ENCODE results near the gene ZNF14. TPM values are rescaled to one million over a fixed set of nuclear protein-coding genes. Genes with fewer than 3 reads are reported as not detected.
"Not testable (repeated sequence)": the region's sequence is repeated elsewhere in the genome, so short reads cannot be mapped to it uniquely, and the experiment has no call there.

The ZNF14 gene
- total RNA-seq, 1 donor from 2014 or later = 6.4 TPM

GRCh38 chr19:19774354-19775033, 41.6 kb upstream of the ZNF14 start:
- intact Hi-C loops (cut with DNase I) = no loop called here
- TF ChIP-seq CTCF (IDR thresholded peaks at IDR 0.05) = no peak

GRCh38 chr19:19771963-19772362, 39.1 kb upstream of the ZNF14 start:
- H3K27ac ChIP-seq; H3K27me3 ChIP-seq; intact Hi-C loops (cut with DNase I): not testable (repeated sequence)

More at GRCh38 chr19:19774354-19775033, 41.6 kb upstream of the ZNF14 start:
- Histone ChIP-seq H3K4me1 (peaks cover 13% of the 10 kb centered on the region), H3K4me3 (no peak overlapping the region), H3K9me3 (no peaks in the 10 kb centered on the region), H3K36me3 (no peaks in the 10 kb centered on the region), H3K27me3 (no peaks in the 10 kb centered on the region), H3K27ac (no peak overlapping the region)
- ATAC-seq = no peak
- no peak for DNase-seq

DNA sequence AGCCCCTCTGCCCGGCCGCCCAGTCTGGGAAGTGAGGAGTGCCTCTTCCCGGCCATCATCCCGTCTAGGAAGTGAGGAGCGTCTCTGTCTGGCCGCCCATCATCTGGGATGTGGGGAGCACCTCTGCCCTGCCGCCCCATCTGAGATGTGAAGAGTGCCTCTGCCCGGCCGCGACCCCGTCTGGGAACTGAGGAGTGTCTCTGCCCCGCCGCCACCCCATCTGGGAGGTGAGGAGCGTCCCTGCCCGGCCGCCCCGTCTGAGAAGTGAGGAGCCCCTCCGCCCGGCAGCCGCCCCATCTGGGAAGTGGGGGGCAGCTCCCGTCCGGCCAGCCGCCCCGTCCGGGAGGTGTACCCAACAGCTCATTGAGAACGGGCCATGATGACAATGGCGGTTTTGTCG, 37.1 kb upstream of the ZNF14 start:
- intact Hi-C loops (cut with DNase I); H3K27ac ChIP-seq; H3K27me3 ChIP-seq; H3K4me1 ChIP-seq; ATAC-seq; H3K36me3 ChIP-seq; DNase-seq; H3K4me3 ChIP-seq; H3K9me3 ChIP-seq: not testable (repeated sequence)

More at GRCh38 chr19:19771963-19772362, 39.1 kb upstream of the ZNF14 start:
- DNase-seq, H3K36me3 ChIP-seq, H3K4me1 ChIP-seq, H3K9me3 ChIP-seq, H3K4me3 ChIP-seq, ATAC-seq: not testable (repeated sequence)

DNA sequence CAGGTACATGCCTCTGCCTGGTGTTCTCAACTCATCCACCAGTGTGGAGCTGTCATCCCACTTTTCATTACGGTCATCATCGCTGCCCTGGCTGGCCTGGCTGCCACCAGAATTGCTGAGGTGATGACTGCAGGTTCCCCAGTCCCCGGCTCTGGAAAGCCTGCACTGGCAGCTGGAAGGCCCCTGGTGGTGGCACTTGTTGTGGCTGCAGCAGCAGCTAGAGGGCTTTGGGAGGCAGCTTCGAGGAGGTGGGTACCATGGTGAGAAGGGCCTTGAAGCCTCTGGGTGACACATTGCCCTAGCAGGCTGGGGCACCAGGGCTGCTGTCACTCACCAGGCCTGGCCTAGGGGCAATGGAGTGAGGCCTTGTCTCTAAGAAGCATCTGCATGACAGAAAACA, 25.3 kb upstream of the ZNF14 start:
- H3K9me3 ChIP-seq = no peaks in the 10 kb centered on the region
- intact Hi-C loops (cut with DNase I) = no loop called here

DNA sequence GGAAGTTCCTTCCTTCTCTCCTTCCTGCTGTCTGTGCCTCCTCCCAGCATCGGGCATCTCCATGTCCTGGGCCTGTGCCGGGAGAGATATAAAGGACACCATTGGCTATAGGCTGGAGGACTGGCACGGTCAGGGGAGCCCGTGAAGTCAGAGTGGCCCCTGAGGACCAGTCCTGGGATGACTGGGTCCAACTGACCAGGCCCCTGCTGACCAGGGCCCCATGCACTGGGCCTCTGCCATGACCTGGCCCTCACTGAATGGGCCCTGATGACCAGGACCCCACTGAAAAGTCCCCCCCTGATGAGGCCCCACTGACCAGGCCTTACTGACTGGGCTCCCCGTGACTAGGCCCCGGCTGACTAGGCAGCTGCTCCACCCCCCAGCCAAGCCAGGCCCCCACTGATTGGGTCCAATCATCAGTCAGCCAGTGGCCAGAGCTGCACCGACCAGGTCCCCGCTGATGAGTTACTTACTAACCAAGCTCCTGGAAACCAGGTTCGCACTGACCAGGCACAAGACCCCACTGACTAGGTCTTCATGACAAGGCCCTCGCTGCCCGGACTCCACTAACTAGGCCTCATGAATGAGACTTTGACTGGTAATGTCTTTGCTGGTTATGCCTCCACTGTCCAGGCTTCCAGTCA, 20.0 kb upstream of the ZNF14 start:
- no peaks in the 10 kb centered on the region for H3K27me3 ChIP-seq
- intact Hi-C loops (cut with DNase I) = no loop called here
- no peak overlapping the region for H3K4me3 ChIP-seq
- no peaks in the 10 kb centered on the region for H3K36me3 ChIP-seq
- no peaks in the 10 kb centered on the region for H3K4me1 ChIP-seq
- H3K9me3 ChIP-seq = no peaks in the 10 kb centered on the region
- H3K27ac ChIP-seq = no peak overlapping the region
- no peak for ATAC-seq
- no peak for TF ChIP-seq CTCF (IDR thresholded peaks at IDR 0.05)
- DNase-seq = no peak

More for the DNA sequence above, 25.3 kb upstream of the ZNF14 start:
- ATAC-seq (no peak), DNase-seq (no peak)
- TF ChIP-seq CTCF (IDR thresholded peaks at IDR 0.05) = no peak
- Histone ChIP-seq H3K27me3 (no peaks in the 10 kb centered on the region), H3K4me1 (no peaks in the 10 kb centered on the region), H3K4me3 (no peak overlapping the region), H3K27ac (no peak overlapping the region), H3K36me3 (no peaks in the 10 kb centered on the region)

GRCh38 chr19:19751846-19752245, 18.9 kb upstream of the ZNF14 start:
- Histone ChIP-seq H3K4me3 (no peak overlapping the region), H3K4me1 (no peaks in the 10 kb centered on the region), H3K27me3 (no peaks in the 10 kb centered on the region), H3K27ac (no peak overlapping the region), H3K9me3 (no peaks in the 10 kb centered on the region), H3K36me3 (no peaks in the 10 kb centered on the region)
- no peak for TF ChIP-seq CTCF (IDR thresholded peaks at IDR 0.05)
- ATAC-seq = no peak
- intact Hi-C loops (cut with DNase I) = no loop called here
- no peak for DNase-seq
